Measurements from ENCODE around the gene LGR5. TPM values are rescaled to one million over a fixed set of nuclear protein-coding genes. Genes with fewer than 3 reads are reported as not detected.

Gene LGR5
- total RNA-seq, 1 donor from 2014 or later = not detected

DNA sequence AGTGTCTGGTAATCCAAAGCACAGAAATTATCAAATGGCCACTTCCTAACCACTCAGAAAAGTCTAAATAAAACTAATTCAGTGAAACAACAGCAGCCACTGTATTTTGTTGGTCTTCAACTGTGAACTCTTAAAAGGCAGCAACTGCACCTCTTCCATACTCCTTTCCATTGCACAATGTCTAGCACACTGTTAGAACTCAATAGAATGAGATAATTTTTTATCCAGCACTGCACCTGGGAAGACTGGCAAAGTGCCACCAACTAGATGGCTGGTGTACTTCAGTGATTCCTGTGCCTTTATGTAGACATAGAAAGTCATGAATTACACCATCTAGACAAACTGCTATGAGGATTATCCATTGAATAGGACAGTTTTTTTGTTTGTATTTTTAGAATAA lies 26.2 kb downstream of the LGR5 start:
- TF ChIP-seq, protein P1, sequence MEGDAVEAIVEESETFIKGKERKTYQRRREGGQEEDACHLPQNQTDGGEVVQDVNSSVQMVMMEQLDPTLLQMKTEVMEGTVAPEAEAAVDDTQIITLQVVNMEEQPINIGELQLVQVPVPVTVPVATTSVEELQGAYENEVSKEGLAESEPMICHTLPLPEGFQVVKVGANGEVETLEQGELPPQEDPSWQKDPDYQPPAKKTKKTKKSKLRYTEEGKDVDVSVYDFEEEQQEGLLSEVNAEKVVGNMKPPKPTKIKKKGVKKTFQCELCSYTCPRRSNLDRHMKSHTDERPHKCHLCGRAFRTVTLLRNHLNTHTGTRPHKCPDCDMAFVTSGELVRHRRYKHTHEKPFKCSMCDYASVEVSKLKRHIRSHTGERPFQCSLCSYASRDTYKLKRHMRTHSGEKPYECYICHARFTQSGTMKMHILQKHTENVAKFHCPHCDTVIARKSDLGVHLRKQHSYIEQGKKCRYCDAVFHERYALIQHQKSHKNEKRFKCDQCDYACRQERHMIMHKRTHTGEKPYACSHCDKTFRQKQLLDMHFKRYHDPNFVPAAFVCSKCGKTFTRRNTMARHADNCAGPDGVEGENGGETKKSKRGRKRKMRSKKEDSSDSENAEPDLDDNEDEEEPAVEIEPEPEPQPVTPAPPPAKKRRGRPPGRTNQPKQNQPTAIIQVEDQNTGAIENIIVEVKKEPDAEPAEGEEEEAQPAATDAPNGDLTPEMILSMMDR (conservative IDR thresholded peaks at IDR 0.05; ENCODE audit: low read depth, low read length) = no peak
- DNase-seq (ENCODE audit: low read depth) = no peak
- no peak overlapping the region for H3K4me3 ChIP-seq (ENCODE audit: low read depth, low read length)

DNA sequence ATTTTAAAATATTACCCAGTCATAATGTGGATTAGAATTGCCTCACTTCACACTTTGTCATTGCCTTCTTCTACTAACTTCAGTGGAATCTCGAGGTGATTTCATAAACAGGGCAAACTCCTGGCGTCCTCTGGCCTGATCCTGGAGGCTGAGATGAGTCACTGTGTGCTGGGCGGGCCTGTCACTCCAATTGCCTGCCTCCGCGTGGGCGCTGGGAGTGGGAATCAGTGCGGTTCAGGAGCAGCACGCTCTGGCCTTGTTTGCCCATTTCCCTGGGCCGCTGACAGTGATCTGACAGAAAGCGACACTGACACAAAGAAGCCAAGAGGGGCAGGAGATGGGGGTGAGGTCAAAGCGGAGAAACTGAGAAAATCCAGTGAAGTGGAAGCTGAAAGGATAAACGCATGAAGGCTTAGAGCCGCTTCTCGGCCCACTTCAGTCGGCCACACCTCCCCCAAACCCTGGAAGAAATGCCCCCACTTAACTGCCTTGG lies 29.7 kb downstream of the LGR5 start:
- no peak for DNase-seq (ENCODE audit: low read depth)
- TF ChIP-seq, protein P1 (conservative IDR thresholded peaks at IDR 0.05; ENCODE audit: low read depth, low read length) = no peak
- H3K4me3 ChIP-seq (ENCODE audit: low read depth, low read length) = no peak overlapping the region

DNA sequence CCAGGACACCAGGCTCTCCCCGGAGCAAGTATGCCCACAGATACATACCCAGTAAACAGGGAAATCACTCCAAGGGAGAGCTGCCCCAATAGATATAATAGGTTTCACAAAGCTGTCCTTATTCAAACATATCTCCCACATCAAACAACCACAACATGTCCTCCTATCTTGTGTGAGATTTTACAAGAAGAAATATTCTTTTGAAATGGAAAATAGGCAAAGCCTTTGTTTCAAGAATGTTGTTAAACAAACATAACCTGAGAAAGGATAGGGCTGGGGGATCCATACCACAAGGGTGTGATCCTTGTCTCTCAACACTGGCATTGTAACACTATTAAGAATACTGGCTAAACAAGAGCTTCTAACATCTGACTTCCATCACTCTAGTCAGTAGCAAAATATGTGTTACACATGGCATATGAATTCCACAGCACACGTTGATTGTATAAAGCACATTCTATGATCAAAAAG lies 32.9 kb downstream of the LGR5 start:
- H3K4me3 ChIP-seq (ENCODE audit: low read depth, low read length) = no peak overlapping the region
- TF ChIP-seq, protein P1 (conservative IDR thresholded peaks at IDR 0.05; ENCODE audit: low read depth, low read length) = no peak
- no peak for DNase-seq (ENCODE audit: low read depth)

DNA sequence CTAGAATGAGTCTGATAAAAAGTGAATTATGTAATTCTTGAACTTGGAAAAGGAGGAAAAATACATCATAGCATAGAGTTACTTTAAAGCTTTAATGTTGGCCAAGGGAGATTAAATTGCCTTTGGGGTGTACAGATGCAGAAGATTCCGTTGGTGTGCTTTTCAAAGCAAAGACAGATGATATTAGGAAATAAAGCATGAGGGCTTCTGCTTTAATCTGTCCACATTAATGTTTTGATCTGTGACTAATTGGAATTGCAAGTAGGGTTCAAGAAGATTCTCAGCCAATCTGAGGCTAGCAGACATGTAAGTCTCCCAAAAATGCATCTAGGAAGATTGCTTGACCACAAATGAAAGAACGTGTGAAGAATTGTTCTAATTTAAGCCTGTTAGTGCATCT lies 35.2 kb downstream of the LGR5 start:
- TF ChIP-seq, protein P1 (conservative IDR thresholded peaks at IDR 0.05; ENCODE audit: low read depth, low read length) = no peak
- H3K4me3 ChIP-seq (ENCODE audit: low read depth, low read length) = no peak overlapping the region
- DNase-seq (ENCODE audit: low read depth) = no peak

DNA sequence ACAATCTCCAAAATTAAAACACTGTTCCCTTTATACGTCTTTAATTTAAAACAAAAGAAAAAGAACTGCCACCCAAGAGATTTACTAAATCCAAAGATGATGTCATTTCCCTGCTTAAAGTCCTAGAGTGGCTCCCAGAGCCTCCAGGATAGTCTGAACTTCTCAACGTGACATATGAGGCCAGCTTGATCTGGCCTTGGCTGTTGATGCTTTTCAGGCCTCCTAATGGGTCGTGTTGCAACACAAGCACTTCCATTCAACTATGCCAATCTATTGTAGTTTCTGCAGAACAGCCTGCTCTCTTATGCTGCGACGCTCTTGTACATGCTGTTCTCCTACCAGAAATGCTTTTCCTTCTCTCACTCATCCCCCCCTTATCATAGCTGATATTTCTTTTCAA lies 35.7 kb downstream of the LGR5 start:
- no peak overlapping the region for H3K4me3 ChIP-seq (ENCODE audit: low read depth, low read length)
- TF ChIP-seq, protein P1 (conservative IDR thresholded peaks at IDR 0.05; ENCODE audit: low read depth, low read length) = no peak
- no peak for DNase-seq (ENCODE audit: low read depth)

DNA sequence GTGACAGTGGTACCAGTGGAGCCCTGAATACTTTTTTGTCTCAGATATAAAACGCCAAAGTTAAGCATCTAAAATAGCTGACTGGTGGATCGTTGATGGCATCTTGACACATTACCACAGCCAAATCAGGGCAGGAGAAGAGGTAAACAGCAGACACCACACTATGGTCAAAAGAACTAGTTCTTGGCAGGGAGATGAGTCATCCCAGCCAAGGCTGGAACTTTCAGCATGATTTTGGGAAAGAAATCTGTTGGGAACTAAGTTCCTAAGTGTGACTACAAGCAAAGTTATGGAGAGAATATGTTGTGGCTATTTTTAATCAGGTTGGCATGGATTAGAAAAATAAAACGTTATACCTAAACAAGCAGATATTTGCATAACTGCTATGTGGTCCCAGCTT lies 36.9 kb downstream of the LGR5 start:
- no peak overlapping the region for H3K4me3 ChIP-seq (ENCODE audit: low read depth, low read length)
- DNase-seq (ENCODE audit: low read depth) = peak; percentile 41
- TF ChIP-seq, protein P1 (conservative IDR thresholded peaks at IDR 0.05; ENCODE audit: low read depth, low read length) = no peak

DNA sequence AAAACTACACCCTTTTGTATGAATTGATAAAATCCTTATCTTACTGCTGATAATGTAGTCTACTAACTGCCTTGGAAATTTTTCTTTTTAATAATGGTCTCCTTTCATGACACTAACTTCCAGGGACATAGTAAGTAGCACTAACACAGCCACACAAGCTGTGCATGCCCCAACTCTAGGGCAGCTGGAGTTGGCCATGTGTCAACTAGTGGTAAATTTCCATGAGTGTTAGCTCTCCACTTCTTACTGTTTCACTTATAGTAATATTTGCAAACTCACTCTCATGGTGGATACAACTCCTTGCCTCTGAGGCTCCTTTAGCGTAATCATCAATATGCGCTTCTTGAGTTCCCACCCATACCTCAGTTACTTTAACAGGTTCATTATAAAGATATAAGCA lies 38.0 kb downstream of the LGR5 start:
- DNase-seq (ENCODE audit: low read depth) = no peak

More for the DNA sequence above, 38.0 kb downstream of the LGR5 start:
- TF ChIP-seq, protein P1 (conservative IDR thresholded peaks at IDR 0.05; ENCODE audit: low read depth, low read length) = no peak
- H3K4me3 ChIP-seq (ENCODE audit: low read depth, low read length) = no peak overlapping the region
